ENCODE results near the gene SNX20.

DNA sequence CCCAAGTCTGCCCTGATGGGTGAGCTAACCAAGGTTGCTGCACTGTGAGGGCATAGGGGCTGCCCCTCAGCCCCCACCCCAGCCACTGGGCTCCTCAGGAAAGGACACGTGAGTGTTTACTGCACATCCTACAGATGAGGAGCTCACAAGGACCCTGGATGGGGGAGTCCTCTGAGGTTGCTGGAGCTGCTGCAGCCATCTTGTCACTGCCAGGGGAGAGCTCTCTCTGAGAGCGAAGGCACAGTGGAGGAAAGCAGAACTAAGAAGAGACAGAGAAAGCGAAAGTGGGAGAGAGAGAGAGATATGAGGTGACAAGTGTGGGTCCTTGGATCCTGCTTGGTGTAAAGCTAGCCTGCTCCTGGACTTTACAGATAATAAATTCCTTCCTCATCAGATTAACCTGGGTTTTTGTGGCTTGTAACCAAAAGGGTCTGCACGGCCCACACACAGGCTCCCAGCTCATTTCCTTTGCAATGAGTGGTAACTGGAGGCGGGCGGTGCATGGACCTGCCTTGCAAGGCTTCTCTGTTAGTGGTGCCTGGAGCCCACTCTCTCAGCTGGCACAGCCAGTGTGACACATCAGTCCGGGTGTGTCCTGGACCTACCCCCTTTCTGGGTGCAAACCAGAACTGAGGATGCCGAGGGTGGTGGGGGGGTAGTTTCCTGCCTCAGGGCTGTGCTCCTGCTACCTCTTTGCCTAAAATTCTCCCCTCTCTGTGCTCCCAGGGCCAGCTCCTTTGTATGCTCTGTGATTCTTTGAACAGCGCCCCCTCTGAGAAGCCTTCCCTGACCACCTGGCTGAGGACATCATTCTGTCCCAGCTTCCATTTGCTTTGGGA lies 14.2 kb downstream of the SNX20 start:
- no peak for TF ChIP-seq POLR2A (IDR thresholded peaks at IDR 0.05; ENCODE audit: low read depth, low read length)
- TF ChIP-seq, protein P1, sequence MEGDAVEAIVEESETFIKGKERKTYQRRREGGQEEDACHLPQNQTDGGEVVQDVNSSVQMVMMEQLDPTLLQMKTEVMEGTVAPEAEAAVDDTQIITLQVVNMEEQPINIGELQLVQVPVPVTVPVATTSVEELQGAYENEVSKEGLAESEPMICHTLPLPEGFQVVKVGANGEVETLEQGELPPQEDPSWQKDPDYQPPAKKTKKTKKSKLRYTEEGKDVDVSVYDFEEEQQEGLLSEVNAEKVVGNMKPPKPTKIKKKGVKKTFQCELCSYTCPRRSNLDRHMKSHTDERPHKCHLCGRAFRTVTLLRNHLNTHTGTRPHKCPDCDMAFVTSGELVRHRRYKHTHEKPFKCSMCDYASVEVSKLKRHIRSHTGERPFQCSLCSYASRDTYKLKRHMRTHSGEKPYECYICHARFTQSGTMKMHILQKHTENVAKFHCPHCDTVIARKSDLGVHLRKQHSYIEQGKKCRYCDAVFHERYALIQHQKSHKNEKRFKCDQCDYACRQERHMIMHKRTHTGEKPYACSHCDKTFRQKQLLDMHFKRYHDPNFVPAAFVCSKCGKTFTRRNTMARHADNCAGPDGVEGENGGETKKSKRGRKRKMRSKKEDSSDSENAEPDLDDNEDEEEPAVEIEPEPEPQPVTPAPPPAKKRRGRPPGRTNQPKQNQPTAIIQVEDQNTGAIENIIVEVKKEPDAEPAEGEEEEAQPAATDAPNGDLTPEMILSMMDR (conservative IDR thresholded peaks at IDR 0.05; ENCODE audit: low read depth, low read length): no peak
- TF ChIP-seq CEBPB (IDR thresholded peaks at IDR 0.05; ENCODE audit: low read depth, low read length): no peak
- TF ChIP-seq, protein P2, sequence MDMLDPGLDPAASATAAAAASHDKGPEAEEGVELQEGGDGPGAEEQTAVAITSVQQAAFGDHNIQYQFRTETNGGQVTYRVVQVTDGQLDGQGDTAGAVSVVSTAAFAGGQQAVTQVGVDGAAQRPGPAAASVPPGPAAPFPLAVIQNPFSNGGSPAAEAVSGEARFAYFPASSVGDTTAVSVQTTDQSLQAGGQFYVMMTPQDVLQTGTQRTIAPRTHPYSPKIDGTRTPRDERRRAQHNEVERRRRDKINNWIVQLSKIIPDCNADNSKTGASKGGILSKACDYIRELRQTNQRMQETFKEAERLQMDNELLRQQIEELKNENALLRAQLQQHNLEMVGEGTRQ (IDR thresholded peaks at IDR 0.05; ENCODE audit: low read depth, low read length): no peak
- TF ChIP-seq RCOR1 (IDR thresholded peaks at IDR 0.05; ENCODE audit: insufficient replicate concordance, low read length): no peak
- no peak for TF ChIP-seq MAFK (IDR thresholded peaks at IDR 0.05; ENCODE audit: low read depth, low read length)
- TF ChIP-seq, protein P3, sequence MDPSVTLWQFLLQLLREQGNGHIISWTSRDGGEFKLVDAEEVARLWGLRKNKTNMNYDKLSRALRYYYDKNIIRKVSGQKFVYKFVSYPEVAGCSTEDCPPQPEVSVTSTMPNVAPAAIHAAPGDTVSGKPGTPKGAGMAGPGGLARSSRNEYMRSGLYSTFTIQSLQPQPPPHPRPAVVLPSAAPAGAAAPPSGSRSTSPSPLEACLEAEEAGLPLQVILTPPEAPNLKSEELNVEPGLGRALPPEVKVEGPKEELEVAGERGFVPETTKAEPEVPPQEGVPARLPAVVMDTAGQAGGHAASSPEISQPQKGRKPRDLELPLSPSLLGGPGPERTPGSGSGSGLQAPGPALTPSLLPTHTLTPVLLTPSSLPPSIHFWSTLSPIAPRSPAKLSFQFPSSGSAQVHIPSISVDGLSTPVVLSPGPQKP (IDR thresholded peaks at IDR 0.05; ENCODE audit: borderline replicate concordance, low read depth, low read length): no peak
- TF ChIP-seq CHD1 (IDR thresholded peaks at IDR 0.05; ENCODE audit: low read depth, low read length): no peak
- TF ChIP-seq RAD21 (IDR thresholded peaks at IDR 0.05; ENCODE audit: low read length): no peak
- TF ChIP-seq SMC3 (IDR thresholded peaks at IDR 0.05; ENCODE audit: low read depth, low read length): no peak
- TF ChIP-seq RFX5 (IDR thresholded peaks at IDR 0.05; ENCODE audit: low read depth, low read length): no peak
- no peak for TF ChIP-seq NFE2L2 (IDR thresholded peaks at IDR 0.05; ENCODE audit: low read depth, low read length)
- TF ChIP-seq BHLHE40 (IDR thresholded peaks at IDR 0.05; ENCODE audit: low read depth, low read length): no peak

Data from IMR-90 (cell line).